LNCaP clone FGC (cell line): ENCODE data around the gene FMO1.

Experiments used
- DNase-seq: peaks from one replicate; pipeline ENCODE4 v3.0.0-alpha.2; 2011; ENCODE audit warnings: low read depth
- H3K4me3 ChIP-seq: 2 replicates; pipeline ENCODE4 v1.5.1; 2011; ENCODE audit warnings: mild to moderate bottlenecking, low read depth, low read length, control low read depth
- TF ChIP-seq, protein P1 (sequence below): IDR thresholded peaks from 2 replicates; pipeline ENCODE4 v1.5.1; 2012; ENCODE audit warnings: mild to moderate bottlenecking; ENCODE audit not compliant: control insufficient read depth, insufficient read depth; ENCODE audit errors: extremely low read depth

Gene FMO1

GRCh38 chr1:171296897-171297296 is 48.6 kb downstream of the FMO1 start:
- no peak overlapping the region for H3K4me3 ChIP-seq

GRCh38 chr1:171298696-171299095 is 50.4 kb downstream of the FMO1 start:
- no peak overlapping the region for H3K4me3 ChIP-seq
- DNase-seq: no peak
- TF ChIP-seq, protein P1, sequence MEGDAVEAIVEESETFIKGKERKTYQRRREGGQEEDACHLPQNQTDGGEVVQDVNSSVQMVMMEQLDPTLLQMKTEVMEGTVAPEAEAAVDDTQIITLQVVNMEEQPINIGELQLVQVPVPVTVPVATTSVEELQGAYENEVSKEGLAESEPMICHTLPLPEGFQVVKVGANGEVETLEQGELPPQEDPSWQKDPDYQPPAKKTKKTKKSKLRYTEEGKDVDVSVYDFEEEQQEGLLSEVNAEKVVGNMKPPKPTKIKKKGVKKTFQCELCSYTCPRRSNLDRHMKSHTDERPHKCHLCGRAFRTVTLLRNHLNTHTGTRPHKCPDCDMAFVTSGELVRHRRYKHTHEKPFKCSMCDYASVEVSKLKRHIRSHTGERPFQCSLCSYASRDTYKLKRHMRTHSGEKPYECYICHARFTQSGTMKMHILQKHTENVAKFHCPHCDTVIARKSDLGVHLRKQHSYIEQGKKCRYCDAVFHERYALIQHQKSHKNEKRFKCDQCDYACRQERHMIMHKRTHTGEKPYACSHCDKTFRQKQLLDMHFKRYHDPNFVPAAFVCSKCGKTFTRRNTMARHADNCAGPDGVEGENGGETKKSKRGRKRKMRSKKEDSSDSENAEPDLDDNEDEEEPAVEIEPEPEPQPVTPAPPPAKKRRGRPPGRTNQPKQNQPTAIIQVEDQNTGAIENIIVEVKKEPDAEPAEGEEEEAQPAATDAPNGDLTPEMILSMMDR: no peak

More at GRCh38 chr1:171296897-171297296, 48.6 kb downstream of the FMO1 start:
- TF ChIP-seq, protein P1: no peak
- no peak for DNase-seq

GRCh38 chr1:171299342-171299741 is 51.0 kb downstream of the FMO1 start:
- TF ChIP-seq, protein P1: no peak
- H3K4me3 ChIP-seq: no peak overlapping the region
- no peak for DNase-seq

DNA sequence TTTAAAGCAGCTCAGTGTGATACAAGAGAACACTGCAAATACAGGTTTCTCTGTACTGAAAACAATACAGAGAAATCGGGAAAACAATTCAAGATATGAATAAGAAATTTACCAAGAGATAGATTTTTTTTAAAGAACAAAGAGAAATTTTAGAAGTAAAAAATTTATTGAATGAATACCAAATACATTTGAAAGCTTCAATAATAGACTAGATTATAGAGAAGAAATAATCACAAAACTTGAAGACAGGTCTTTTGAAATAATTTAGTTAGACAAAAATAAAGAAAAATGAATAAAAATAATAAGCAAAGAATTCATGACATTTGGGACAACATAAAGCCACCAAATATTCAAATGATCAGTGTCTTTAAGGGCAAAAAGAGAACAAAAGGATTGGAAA is 52.1 kb downstream of the FMO1 start:
- TF ChIP-seq, protein P1: no peak
- DNase-seq: no peak
- H3K4me3 ChIP-seq: no peak overlapping the region

DNA sequence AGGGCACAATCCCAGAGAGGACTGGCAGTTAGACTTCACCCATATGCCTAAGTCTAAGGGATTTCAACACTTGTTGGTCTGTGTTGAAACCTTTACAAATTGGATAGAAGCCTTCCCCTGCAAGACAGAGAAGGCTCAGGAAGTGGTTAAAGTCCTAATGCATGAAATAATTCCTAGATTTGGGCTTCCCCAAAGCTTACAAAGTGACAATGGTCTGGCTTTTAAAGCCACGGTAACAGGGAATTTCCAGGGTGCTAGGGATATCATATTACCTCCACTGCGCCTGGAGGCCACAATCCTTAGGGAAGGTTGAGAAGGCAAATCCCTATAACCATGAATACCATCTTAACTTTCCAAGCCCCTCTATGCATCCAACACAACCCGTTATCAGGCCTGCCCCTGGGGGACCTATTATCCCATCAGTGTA is 62.4 kb downstream of the FMO1 start:
- no peak for DNase-seq
- TF ChIP-seq, protein P1: no peak
- no peak overlapping the region for H3K4me3 ChIP-seq

- TF ChIP-seq, protein P1: no peak
- DNase-seq: no peak
- no peak overlapping the region for H3K4me3 ChIP-seq
Observed at GRCh38 chr1:171311771-171312558, 63.7 kb downstream of the FMO1 start.

DNA sequence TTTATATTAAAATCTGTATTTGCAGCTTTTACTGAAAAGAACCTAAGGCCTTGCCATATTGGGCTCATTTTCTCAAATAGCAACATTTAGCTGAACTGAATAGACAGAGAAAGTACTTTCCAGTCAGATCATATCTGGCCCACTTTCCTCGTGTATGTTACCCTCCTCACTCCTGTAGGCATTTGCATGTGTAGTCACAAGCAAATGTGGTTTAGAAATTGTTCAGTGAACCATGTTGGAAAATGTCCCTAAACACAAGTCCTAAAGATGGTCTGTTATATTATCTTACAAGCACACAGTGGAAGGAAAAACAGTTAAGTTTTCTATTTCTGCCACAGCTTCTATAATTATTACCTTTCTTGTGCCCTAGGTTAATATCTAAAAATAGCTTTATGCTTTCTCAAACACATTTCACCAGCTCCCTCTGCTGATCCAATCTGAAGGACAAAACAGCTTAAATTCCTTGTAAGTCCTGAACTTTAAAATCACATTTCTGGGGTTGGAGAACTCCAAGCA is 65.1 kb downstream of the FMO1 start:
- DNase-seq: no peak
- TF ChIP-seq, protein P1: no peak
- H3K4me3 ChIP-seq: no peak overlapping the region
